Measurements from ENCODE around the gene GATM. TPM values are rescaled to one million over a fixed set of nuclear protein-coding genes. Genes with fewer than 3 reads are reported as not detected.

GATM gene
- total and polyA plus RNA-seq, 7 donors: 10.2 to 51.4 (median 38.4) TPM

- Histone ChIP-seq H3K36me3 (no peaks in the 10 kb centered on the region), H3K27me3 (no peaks in the 10 kb centered on the region), H3K27ac (no peak overlapping the region), H3K4me1 (no peaks in the 10 kb centered on the region), H3K9me3 (no peaks in the 10 kb centered on the region), H3K4me3 (no peak overlapping the region)
- TF ChIP-seq EP300 (IDR thresholded peaks at IDR 0.05) (no peak), POLR2A (IDR thresholded peaks at IDR 0.05) (no peak), POLR2AphosphoS5 (IDR thresholded peaks at IDR 0.05) (no peak), CTCF (IDR thresholded peaks at IDR 0.05) (no peak)
- DNase-seq: no peak
- 70 to 80% methylated on average over 7 of the region's 7 CpGs for WGBS, 2 donors
- intact Hi-C loops (cut with DNase I): no loop called here
Measured at GRCh38 chr15:45326741-45327140, 51.6 kb downstream of the GATM start.

- no peak for DNase-seq
- TF ChIP-seq CTCF (IDR thresholded peaks at IDR 0.05) (no peak), POLR2AphosphoS5 (IDR thresholded peaks at IDR 0.05) (no peak), POLR2A (IDR thresholded peaks at IDR 0.05) (no peak), EP300 (IDR thresholded peaks at IDR 0.05) (no peak)
- no peaks in the 10 kb centered on the region for H3K36me3 ChIP-seq
- no peaks in the 10 kb centered on the region for H3K27me3 ChIP-seq
- intact Hi-C loops (cut with DNase I): no loop called here
- 87 to 92% methylated on average over 5 of the region's 5 CpGs for WGBS, 2 donors
- H3K27ac ChIP-seq: no peak overlapping the region
- H3K4me1 ChIP-seq: no peaks in the 10 kb centered on the region
- H3K4me3 ChIP-seq: no peak overlapping the region
- H3K9me3 ChIP-seq: no peaks in the 10 kb centered on the region
Measured at GRCh38 chr15:45326280-45326679, 52.1 kb downstream of the GATM start.

GRCh38 chr15:45320581-45321205 is 57.7 kb downstream of the GATM start:
- Histone ChIP-seq H3K27me3 (no peaks in the 10 kb centered on the region), H3K4me3 (no peak overlapping the region), H3K27ac (no peak overlapping the region), H3K36me3 (no peaks in the 10 kb centered on the region), H3K9me3 (no peaks in the 10 kb centered on the region), H3K4me1 (no peaks in the 10 kb centered on the region)
- no peak for DNase-seq
- intact Hi-C loops (cut with DNase I): no loop called here
- 78 to 79% methylated on average over 3 of the region's 3 CpGs for WGBS, 2 donors
- TF ChIP-seq CTCF (IDR thresholded peaks at IDR 0.05) (no peak), POLR2AphosphoS5 (IDR thresholded peaks at IDR 0.05) (no peak), POLR2A (IDR thresholded peaks at IDR 0.05) (no peak), EP300 (IDR thresholded peaks at IDR 0.05) (no peak)

GRCh38 chr15:45319472-45320214 is 58.7 kb downstream of the GATM start:
- H3K27ac ChIP-seq: no peak overlapping the region
- intact Hi-C loops (cut with DNase I): no loop called here
- no peak overlapping the region for H3K4me3 ChIP-seq
- 41 to 68% methylated on average over 7 of the region's 7 CpGs for WGBS, 2 donors
- TF ChIP-seq EP300 (IDR thresholded peaks at IDR 0.05) (no peak), CTCF (IDR thresholded peaks at IDR 0.05) (no peak), POLR2A (IDR thresholded peaks at IDR 0.05) (no peak), POLR2AphosphoS5 (IDR thresholded peaks at IDR 0.05) (no peak)
- H3K27me3 ChIP-seq: no peaks in the 10 kb centered on the region
- no peak for DNase-seq
- no peaks in the 10 kb centered on the region for H3K9me3 ChIP-seq
- H3K4me1 ChIP-seq: no peaks in the 10 kb centered on the region
- no peaks in the 10 kb centered on the region for H3K36me3 ChIP-seq
